ENCODE results near the gene MRFAP1.
"Not testable (repeated sequence)": the region's sequence is repeated elsewhere in the genome, so short reads cannot be mapped to it uniquely, and the experiment has no call there.

Gene MRFAP1

DNA sequence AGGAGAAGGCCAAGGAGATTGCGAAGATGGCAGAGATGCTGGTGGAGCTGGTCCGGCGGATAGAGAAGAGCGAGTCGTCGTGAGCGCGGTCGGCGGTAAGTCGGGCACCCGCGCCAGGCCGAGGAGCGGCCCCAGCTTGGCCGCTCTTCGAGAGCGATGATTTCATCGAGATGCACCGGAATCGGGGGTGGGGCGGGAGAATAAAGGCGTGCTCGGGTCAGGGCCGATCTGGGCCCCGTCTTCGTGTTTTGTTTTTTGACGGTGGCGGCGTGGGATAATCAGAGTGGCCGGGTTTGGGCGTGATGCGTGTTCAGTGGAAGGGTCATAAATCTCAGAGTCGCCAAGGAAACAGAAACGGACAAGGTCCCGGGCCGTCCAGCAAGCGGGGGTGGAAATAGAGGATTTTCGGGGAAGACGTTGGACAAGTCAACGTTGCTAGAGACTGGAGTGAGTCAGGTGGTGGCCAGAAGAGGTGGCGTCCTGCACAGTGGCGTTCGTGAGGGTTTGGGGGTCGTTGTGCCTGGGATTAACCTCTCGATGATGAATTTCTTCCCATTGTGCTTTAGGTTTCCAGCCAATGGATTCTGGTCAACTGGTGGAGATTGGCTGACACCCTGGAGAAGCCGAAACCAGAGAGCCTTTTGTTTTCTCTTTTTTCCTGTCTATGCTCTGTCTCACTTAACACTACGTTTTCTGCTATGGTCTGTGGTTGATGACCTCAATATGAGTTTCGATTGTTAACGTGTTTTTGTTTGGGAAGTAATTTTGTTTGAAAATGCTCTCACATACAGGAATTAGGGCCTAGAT is 882 bp downstream of the MRFAP1 start:
- DNase-seq, result peak in 1 of 2 experiments; percentile 17

DNA sequence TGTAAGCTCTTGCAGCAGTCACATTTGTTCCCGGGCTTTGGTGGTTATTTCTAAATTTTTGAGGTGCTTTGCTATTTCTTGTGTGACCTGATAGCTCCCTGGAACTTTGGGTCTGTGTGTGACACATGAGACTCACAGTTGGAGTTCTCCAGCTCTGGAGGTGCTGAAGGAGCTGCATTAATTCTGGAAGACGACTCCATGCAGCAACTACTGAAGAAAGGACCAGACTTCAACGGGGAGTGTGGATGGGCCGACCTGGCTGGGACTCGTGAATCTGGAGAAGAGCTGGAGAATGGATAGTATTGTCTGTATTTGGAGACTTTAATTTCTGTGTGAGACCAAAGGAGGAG is 1.5 kb downstream of the MRFAP1 start:
- no peak for DNase-seq

DNA sequence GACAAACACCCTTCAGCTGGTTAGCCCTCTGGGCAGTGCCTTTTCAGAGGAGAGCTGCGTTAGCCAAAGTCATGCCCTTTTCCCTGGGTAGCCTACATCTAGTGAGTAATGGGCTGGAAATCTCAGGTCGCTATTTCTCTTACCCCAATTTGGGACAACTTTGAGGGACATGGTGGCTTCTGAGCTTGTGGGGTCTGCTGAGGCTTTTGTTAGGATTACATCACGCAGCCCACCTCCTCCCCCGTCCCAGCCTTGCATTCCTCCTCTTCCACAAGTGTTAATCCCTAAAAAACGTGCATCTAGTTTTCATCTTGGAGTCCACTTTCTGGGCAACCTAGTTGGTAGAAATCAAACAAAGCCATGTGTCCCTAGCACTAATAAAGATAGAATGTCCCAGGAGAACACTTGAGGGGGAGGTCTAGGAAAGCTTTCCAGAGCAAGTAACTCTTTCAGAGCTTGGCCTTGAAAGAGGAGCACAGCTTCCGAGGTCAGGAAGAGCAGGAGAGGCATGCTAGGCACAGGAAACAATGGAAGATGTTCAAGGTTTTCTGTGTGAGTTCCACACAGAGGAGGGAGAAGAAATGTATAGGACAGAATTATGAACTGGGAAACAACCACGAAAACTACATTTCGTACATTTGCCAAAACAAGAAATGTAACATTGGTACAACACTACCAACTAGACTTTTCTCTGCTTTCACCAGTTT is 2.8 kb downstream of the MRFAP1 start:
- no peak for DNase-seq

DNA sequence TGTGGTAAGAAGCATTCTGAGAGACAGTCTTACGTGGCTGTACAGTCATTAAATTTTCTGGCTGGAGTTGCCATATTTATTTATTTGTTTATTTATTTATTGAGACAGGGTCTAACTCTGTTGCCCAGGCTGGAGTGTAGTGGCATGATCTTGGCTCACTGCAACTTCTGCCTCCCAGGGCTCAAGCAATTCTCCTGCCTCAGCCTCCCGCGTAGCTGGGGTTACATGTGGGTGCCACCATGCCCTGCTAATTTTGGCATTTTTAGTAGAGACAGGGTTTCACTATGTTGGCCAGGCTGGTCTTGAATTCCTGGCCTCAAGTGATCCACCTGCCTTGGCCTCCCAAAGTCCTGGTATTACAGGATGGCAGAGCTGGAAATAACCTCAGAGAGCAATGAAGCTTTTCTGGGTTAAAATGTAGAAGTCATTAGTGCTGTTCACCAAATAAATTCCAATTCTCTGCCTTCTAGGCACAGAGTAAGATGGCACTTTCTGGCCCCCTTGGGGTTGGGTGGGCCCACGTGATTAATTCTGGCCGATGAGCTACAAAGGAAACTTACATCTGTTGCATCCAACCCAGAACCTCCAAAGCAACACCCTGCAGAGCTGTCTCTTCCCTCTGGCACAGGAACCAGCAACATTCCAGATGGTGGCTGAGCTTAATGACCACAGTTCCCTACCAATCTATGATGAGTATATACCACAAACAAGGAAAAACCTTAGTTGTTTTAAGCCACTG is 4.5 kb downstream of the MRFAP1 start:
- DNase-seq, result no peak

DNA sequence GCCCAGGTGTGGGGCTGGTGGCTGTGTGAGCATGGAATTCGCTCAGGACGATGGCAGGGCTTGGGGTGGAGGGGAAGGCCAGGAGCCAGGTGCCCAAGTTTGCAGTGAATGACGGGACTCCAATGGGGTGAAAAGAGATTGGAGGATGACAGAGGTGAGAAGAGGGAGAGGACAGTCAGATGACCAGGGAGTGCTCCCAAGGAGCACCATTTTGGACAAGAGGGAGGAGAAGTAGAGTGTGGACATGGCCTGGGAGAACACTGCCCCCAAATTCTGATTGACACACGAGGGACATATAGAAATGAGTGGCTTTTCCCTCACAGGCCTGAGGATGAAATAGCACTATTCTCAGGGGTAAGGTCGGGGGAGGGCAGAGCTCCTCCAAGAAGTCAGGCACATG is 6.7 kb downstream of the MRFAP1 start:
- no peak for DNase-seq

DNA sequence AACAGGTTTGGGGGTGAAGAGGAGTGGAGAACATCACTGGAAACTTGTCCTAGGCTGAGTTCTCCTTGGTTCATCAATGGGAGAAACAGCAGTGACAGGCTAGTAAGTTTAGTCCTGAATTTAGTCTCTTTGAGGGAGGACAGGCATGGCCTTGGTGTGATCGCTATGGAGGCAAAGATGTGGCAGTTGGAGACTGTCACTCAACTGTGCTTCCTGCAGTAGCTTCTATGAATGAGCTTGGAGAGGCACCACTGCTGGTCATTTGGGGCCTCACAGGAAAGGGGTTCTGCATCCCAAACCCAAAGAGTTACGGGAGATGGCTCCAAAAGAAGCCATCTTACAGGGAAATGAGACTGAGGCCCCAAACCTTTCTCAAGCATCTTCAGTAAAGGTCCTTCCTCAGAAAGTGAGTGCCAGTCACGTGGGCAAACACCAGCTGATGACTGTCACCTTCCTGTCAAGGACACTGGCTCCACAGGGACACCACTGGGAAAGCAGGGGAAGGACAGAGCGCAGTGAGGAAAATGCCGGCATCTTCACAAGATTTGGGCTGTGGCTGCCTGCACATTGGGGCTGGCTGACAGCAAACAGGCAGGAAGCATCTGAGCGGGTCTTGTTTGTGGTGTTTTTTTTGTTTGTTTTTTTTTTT is 7.2 kb downstream of the MRFAP1 start:
- DNase-seq, result no peak

DNA sequence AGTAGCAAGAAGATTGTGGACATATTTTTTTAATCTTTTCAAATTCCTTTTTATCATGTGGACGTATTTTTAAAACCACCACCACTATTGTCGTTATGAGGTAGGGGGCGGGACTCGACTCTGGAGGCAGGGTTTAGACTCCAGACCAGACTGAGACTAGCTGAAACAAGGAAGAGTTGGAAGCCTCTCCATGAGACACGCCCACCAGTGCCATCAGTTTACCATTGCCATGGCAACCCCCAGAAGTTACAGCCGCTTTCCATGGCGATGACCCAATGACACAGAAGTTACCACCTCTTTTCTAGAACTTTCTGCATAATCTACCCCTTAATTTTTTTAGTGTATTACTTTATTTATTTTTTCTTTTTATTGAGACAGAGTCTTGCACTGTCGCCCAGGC is 8.7 kb downstream of the MRFAP1 start:
- DNase-seq, result no peak

DNA sequence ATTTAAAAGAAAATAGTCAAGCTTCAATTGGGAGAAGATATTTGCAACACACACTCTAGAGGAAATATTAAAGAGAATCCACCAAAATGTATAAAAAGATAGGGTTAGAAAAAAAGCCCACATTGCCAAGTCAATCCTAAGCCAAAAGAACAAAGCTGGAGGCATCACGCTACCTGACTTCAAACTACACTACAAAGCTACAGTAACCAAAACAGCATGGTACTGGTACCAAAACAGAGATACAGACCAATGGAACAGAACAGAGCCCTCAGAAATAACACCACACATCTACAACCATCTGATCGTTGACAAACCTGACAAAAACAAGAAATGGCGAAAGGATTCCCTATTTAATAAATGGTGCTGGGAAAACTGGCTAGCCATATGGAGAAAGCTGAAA is 13.7 kb downstream of the MRFAP1 start:
- not testable (repeated sequence) for DNase-seq

DNA sequence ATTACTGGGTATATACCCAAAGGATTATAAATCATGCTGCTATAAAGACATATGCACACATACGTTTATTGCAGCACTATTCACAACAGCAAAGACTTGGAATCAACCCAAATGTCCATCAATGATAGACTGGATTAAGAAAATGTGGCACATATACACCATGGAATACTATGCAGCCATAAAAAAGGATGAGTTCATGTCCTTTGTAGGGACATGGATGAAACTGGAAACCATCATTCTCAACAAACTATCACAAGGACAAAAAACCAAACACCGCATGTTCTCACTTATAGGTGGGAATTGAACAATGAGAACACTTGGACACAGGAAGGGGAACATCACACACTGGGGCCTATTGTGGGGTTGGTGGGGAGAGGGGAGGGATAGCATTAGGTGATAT is 14.8 kb downstream of the MRFAP1 start:
- not testable (repeated sequence) for DNase-seq

DNA sequence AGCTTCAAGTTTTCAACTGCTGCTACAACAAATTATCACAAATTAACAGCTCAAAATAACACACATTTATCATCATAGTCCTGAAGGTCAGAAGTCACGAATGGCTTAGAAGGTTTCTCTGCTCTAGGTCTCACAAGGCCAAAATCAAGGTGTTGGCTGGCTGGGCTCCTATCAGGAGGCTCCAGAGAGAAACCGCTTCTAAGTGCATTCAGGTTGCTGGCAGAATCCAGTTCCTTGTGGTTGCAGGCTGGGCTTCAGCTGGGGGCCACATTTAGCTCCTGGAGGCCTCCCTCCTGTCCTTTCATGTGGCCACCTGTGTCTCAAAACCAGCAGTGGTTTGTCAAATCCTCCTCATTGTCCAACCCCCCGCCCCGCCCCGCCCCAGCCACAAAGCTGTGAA is 15.4 kb downstream of the MRFAP1 start:
- DNase-seq, result no peak

DNA sequence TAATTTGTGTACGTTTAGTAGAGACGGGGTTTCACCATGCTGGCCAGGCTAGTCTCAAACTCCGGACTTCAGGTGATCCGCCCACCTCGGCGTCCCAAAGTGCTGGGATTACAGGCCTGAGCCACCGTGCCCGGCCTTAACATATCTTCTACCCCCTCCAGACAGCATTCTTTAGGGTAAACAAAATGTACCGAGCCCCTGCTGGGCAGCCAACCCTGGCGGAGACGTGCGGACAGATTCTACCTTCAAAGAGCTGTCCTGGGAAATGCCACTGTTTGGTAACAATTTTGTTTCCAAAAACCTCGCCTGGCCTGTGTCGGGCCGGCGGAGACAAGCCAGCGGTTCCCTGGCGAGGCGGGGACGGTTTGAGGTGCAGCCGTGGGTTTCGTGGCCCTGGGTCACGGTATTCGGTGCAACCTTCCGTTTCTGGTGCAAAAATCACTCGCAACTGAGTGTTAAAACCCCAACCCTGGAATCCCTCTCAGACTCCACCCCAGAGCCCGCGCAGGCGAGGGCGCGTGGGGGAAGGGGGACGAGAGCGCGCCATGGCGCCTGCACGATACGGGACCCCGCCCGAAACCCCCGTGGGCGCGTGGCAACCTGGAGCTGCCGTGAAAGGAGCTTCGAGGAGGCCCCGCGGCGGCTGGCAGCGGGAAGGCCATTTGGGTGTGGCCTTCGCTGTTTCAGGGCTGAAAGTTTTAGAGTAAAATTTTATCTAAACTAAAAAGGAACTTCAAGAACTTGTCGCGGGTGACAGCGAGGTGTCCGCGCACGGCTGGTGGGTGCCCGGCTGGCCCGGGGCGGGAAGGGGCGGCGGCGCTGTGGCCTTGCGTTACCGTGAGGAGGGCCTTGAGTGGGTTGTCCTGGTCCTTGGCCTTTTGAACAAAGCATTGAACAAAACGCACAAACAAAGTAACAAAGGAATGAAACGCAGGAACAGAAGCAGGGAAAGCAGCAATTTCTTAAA is 17.0 kb downstream of the MRFAP1 start:
- no peak for DNase-seq

DNA sequence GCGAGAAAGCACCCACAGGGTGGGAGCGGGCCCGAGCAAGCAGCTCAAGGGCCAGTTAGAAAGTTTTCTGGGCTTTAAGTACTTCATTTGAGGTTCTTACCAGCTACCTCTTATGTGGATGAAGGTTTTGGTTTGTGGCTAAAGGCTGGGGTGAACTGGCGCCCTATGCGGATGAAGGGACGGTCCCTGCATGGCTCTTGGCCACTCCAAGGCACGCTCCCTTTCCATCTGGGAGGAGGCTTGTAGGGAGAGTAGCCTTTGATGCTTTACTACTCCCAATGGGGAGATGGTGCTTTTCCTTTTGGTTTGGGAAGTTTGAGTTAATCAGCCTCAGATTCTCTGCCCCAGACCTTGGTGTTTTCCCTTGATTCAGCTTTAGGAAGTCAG is 17.7 kb downstream of the MRFAP1 start:
- DNase-seq, result no peak

DNA sequence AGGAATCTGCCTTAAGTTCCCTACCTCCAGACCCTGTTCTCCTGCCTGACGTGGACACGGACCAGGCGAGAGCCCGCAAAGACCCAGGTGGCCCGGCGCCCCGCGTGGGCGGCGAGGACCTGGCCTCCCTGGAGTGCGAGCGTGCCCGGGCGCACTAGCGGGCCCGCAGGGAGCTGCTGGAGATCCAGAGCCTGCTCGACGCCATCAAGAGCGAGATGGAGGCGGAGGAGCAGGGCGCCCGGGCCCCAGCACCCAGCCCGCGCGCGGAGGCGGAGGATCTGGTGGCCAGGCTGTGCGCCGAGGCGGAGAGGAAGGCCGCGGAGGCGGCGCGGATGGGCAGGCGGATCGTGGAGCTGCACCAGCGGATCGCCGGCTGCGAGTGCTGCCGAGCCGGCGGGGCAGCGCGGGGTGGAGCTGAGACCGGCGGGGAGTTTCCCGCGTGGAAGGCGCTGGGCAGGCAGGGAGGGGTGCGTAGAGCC is 18.2 kb downstream of the MRFAP1 start:
- DNase-seq, result no peak

DNA sequence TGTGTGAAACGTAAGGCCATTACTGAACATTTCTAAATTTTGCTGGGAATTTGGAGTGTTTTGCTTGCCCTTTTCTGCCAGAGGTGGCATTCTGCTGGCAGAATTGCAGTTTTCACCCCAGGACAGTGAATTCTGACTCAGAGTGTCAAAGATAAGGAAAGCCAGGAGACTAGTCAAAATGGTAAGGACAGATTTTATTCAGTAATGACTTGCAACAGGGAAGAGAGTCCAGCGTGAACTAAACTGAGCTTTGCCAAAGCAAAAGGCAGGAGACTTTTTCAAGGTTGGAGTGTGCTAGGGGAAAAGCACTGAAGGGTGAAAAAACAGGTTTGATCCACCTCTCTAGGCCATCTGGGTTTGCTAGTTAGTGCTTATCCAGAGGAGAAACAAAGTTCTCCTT is 19.4 kb downstream of the MRFAP1 start:
- no peak for DNase-seq

DNA sequence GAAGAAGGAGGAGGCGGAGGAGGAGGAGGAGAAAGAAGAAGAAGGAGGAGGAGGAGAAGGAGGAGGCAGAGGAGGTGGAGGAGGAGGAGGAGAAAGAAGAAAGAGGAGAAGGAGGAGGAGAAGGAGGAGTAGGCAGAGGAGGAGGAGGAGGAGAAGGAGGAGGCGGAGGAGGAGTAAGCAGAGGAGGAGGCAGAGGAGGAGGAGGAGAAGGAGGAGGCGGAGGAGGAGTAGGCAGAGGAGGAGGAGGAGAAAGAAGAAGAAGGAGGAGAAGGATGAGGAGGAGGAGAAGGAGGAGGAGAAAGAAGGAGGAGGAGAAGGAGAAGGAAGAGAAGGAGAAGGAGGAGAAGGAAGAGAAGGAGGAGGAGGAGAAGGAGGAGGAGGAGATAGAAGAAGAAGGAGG is 19.9 kb downstream of the MRFAP1 start:
- DNase-seq, result no peak

DNA sequence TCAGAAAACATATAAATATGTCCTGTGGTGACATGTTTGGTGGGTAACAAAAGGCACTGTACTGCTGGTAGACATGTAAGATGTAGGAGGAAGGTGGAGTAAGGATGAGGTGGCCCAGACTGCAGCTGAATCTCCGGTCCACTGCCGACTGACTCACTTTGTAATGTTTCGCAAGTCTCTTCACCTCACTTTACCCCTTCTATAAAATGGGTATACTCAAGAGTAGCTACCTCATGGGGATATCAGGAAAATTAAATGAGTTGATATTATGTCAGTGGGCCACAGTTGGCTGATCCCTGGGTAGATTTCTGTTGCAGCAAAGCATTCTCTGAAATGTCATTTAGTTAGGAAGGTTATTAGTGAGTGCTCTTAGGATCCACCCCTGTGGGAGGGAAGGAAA is 22.1 kb downstream of the MRFAP1 start:
- DNase-seq, result no peak

DNA sequence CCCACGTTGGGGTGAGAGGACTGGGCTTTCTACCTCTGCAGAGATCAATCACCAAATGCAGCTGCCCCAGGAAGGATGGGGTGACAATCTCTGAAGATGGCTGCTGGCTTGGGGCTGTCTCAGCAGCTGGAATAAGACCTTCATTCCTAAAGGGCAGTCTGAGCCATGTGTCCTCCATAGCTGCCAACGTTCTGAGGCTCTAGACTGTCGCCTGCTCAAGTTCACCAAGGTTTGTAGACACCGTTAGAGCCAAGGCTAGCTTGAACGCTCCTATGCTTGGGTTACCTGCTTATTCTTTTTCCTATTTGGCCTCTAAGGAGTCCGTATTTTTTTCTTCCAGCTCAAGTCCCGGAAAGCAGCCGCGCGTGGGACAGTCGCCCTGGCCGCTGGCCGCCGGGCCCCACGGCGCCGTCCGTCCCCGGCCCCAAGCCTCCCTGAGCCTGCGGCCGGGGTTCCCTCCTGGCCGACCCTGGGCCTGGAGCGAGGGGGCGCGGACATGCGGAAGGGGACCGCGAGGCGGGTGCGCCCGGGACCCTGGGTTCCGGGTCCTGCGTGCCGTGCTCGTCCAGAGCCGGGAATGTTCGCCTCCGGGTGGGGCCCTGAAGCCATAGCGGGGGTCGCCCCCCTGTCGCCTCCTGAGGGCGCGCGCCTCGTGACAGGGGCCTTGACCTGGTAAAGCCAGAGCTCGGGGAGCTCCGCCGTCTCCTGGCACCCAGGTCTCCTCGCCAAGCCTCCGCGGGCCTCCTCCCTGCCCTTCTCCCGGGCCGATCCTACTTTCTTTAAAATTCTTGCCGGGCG is 23.3 kb downstream of the MRFAP1 start:
- no peak for DNase-seq

DNA sequence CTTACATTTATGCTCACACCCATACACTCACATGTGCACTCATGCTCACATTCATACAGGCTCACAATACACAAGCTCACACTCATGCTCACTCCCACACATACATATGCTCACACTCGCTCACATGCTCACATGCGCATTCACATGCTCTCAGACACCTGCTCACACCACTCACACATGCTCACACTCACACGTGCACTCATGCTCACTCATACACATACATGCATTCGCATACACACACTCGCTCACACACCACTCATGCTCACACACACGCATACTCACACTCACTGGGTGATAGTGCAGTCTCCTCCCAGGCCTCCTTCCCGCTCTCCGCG is 24.8 kb downstream of the MRFAP1 start:
- DNase-seq, result no peak

DNA sequence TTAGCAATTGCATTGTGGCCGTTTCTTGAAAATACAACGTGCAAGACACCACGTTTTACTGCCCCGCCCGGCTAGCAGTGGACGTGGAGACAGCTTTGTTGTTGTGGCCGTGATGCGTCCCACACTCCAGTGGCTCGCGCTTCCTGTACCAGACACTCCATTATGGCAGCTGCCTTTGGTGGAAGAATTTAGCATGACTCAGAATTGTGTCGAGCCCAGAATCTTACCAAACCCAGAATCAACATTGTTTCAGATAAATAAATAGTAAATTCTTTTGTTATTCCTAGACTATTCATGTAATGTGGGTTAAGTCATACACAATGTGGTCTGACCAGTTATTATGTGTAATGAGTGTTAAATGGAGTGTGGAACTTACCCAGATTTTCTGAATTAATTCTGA is 27.9 kb downstream of the MRFAP1 start:
- no peak for DNase-seq

DNA sequence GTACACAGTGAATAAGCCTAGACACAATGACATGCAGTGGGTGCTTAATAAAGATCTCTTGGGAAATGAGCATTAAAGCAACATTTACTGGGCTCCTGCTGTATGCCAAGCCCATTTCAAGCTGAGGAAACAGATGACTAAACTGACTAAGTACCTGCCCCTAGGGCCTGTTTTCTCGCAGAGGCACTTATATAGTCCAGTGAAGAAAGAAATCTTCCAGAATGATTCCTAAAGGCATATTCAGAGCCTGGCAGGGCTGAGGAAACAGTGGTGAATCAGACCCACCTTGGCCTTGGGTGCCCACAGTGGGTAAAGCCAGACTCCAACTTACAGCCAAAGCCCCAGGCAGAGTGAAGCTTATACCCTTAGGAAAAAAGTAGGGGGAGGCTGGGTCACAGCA is 31.2 kb downstream of the MRFAP1 start:
- no peak for DNase-seq

DNA sequence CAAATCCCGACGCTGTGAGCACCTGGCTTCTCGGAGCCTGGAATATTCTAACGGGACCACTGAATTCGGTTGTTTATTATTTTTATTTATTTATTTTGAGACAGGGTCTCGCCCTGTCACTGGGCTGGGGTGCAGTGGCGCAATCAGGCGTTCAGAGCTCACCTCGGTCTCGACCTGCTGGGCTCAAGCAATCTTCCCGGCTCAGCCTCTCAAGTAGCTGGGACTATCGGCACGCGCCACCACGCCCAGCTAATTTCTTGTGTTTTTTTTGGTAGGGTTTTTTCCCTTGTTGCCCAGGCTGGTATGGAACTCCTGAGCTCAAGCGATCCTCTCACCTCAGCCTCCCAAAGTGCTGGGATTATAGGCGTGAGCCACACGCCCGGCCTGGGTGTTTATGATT is 31.6 kb downstream of the MRFAP1 start:
- no peak for DNase-seq

All from NCI-H524 (cell line).